HG02759 (cell line): ENCODE measurements around the gene SIRT1.
"Not testable (repeated sequence)": the region's sequence is repeated elsewhere in the genome, so short reads cannot be mapped to it uniquely, and the experiment has no call there.

Source experiments
- ATAC-seq: cut with Tn5 transposase; IDR thresholded peaks from one replicate; pipeline ENCODE4 v1.9.1; 2021; ENCODE audit warnings: mild to moderate bottlenecking, moderate library complexity; ENCODE audit not compliant: unreplicated experiment

SIRT1 gene

DNA sequence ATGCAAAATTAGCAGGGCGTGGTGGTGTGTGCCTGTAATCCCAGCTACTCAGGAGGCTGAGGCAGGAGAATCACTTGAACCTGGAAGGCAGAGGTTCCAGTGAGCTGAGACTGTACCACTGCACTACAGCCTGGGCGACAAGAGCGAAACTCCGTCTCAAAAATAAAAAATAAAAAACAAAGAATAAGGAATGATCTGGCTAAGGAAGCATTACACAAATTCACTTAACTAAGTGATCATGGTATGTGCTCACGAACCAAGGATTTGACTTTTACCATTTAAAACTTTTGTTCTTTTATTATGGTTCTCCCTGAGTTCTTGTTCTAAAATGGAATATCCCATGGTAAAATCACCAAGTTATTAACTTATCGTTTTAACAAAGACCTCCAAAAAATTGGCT is 71.2 kb downstream of the SIRT1 start:
- ATAC-seq = no peak

DNA sequence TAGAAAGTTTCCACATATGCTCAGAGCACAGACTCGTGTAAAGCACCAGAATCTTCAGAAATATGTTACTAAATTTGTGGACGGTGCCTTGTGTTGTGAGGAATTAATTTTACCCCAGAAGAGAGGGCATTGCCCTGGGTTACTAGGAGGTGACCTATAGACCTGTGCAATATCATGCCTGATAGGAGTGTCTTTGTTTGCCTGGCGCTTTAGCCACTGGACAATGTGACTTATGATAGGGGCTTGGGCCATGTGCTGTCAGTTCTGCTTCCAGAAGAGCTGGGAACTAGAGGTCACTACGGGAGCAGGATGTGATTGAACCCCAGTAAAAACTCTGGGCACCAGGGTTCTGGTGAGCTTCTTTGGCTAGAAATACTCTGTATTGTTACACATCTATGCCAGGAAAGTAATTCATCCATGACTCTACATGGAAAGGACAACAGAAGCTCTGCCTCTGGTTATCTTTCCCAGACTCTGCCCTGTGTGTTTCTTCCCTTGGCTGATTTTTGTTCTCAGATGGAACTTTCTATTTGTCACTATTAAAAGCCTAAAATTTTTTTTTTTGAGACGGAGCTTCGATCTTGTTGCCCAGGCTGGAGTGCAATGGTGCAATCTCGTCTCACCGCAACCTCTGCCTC is 75.5 kb downstream of the SIRT1 start:
- ATAC-seq = no peak

DNA sequence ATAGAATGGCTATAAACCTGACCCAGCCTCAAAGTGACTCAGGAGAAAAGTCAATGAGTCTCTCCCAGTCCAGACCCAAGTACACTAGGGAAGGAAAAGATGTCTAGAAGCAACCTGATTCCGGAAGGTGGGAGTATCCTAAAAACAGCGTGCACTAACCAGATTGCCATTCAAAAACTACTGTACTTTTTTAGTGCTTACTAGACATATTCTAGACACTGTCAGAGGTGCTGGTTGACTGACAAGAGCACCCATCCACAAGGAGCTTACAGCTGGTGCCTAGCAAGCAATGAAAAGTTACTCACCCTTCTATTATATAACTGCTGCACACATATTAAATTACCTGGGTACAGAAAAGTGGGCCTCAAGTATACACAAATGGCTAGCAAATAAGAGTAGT is 81.0 kb downstream of the SIRT1 start:
- ATAC-seq = no peak

DNA sequence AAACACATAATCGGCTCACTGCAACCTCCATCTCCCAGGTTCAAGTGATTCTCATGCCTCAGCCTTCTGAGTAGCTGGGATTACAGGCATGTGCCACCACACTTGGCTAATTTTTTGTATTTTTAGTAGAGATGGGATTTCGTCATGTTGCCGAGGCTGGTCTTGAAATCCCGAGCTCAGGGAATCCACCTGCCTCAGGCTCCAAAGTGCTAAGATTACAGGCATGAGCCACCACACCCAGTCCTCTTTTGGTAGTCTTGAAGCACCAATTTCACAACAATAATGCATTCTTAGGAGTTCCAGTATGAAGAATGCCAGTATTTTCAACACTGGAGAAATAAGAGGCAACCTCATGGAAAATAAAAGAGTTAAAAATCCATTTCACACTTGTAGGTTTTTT is 81.6 kb downstream of the SIRT1 start:
- ATAC-seq = not testable (repeated sequence)
